HL-60/S4 (cell line): ENCODE results near the gene SRRM2.

Experiments used
- in situ Hi-C: fragments of 300-500 bp; cut with MboI; formaldehyde crosslinking; loops from 2 replicates; pipeline ENCODE4 v1.14.3; 2022; ENCODE audit warnings: low sequenced_read_pairs

The SRRM2 gene

DNA sequence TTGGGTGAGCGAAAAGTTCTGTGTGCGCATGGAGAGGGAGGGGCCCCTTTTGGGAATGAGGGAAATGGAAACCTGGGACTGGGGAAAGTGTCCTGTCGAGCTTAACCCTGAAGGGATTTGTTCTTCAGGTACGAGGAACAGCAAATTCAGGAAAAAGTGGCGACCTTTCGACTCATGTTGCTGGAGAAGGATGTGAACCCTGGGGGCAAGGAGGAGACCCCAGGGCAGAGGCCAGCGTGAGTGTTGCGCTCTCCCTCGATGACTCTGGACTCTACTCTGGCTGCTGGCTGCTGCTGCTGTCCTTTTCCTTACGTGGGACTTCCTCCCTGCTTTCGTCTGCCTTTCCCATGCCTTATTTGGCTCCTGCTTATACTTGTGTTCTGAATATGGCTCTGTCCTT is 4.9 kb downstream of the SRRM2 start:
- in situ Hi-C loops: no loop called here

DNA sequence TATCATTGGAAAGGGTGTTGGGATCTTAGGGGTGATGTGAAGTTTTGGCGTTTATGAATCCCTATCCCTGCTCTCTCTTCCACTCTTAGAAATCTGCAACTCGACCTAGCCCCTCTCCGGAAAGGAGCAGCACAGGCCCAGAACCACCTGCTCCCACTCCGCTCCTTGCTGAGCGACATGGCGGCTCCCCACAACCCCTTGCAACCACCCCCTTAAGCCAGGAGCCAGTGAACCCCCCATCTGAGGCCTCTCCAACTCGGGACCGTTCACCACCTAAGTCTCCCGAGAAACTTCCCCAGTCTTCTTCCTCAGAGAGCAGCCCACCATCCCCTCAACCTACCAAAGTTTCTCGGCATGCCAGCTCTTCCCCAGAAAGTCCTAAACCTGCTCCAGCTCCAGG is 9.0 kb downstream of the SRRM2 start:
- in situ Hi-C loops: no loop called here

DNA sequence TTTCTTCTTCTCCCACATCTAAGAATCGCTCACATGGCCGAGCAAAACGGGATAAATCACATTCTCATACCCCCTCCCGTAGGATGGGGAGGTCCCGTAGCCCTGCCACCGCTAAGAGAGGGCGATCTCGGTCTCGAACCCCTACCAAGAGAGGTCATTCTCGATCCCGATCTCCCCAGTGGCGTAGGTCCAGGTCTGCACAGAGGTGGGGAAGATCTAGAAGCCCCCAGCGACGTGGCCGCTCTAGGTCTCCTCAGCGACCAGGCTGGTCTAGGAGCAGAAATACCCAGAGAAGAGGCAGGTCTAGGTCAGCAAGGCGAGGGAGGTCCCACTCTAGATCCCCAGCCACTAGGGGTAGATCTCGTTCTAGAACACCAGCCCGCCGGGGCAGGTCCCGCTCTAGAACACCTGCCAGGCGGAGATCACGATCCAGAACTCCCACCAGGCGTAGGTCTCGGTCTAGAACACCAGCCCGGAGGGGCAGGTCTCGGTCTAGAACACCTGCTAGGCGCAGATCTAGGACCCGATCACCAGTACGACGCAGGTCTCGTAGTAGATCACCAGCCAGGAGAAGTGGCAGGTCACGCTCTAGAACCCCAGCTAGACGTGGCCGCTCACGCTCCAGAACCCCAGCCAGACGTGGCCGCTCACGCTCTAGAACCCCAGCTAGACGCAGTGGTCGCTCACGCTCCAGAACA is 9.6 kb downstream of the SRRM2 start:
- in situ Hi-C loops: no loop called here

DNA sequence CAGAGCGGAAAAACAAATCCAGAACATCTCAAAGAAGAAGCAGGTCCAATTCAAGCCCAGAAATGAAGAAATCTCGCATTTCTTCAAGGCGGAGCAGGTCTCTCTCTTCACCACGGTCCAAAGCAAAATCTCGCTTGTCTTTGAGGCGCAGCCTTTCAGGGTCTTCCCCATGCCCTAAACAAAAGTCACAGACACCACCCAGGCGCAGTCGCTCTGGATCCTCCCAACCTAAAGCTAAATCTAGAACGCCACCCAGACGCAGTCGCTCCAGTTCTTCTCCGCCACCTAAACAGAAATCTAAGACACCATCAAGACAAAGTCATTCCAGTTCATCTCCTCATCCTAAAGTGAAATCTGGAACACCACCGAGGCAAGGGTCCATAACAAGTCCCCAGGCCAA is 10.3 kb downstream of the SRRM2 start:
- in situ Hi-C loops: no loop called here

DNA sequence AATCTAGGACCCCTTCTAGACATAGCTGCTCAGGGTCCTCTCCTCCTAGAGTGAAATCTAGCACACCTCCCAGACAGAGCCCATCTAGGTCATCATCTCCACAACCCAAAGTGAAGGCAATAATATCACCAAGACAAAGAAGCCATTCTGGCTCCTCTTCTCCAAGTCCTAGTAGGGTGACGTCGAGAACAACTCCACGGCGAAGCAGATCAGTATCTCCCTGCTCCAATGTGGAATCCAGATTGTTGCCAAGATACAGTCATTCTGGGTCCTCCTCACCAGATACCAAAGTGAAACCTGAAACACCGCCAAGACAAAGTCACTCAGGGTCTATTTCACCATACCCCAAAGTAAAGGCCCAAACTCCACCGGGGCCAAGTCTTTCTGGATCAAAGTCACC is 10.7 kb downstream of the SRRM2 start:
- in situ Hi-C loops: no loop called here

DNA sequence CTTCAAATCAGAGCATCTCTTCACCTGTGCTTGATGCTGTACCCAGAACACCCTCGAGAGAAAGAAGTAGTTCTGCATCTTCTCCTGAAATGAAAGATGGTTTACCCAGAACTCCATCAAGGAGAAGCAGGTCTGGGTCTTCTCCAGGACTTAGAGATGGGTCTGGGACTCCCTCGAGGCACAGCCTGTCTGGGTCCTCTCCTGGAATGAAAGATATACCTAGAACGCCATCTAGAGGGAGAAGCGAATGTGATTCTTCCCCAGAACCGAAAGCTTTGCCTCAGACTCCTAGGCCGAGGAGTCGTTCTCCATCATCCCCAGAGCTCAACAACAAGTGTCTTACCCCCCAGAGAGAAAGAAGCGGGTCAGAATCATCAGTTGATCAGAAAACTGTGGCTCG is 12.3 kb downstream of the SRRM2 start:
- in situ Hi-C loops: no loop called here

DNA sequence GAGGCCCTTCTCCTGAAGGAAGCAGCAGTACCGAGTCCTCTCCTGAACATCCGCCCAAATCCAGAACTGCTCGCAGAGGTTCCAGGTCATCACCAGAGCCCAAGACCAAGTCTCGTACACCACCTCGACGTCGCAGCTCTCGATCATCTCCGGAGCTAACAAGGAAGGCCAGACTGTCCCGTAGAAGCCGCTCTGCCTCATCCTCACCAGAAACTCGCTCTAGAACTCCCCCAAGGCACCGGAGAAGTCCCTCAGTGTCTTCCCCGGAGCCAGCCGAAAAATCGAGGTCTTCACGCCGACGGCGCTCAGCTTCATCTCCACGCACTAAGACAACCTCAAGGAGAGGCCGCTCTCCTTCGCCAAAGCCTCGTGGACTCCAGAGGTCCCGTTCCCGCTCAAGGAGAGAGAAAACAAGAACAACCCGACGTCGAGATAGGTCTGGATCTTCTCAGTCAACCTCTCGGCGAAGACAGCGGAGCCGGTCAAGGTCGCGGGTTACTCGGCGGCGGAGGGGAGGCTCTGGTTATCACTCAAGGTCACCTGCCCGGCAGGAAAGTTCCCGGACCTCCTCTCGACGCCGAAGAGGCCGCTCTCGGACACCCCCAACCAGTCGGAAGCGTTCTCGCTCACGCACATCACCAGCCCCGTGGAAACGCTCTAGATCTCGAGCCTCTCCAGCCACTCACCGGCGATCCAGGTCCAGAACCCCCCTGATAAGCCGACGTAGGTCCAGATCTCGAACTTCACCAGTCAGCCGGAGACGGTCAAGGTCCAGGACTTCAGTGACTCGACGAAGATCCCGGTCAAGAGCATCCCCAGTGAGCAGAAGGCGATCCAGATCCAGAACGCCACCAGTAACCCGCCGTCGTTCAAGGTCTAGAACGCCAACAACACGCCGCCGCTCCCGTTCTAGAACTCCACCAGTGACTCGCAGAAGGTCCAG is 13.3 kb downstream of the SRRM2 start:
- in situ Hi-C loops: no loop called here

DNA sequence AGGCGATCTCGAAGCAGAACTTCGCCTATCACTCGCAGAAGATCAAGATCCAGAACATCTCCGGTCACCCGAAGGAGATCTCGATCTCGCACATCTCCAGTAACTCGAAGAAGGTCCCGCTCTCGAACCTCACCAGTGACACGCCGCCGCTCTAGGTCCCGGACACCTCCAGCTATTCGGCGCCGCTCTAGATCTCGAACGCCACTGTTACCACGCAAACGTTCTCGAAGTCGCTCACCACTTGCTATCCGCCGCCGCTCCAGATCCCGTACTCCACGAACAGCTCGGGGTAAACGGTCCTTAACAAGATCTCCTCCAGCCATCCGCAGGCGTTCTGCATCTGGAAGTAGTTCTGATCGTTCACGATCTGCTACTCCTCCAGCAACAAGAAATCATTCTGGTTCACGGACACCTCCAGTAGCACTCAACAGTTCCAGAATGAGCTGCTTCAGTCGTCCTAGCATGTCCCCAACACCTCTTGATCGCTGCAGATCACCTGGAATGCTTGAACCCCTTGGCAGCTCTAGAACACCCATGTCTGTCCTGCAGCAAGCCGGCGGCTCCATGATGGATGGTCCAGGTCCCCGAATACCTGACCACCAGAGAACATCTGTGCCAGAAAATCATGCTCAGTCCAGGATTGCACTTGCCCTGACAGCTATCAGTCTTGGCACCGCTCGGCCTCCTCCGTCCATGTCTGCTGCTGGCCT is 14.1 kb downstream of the SRRM2 start:
- in situ Hi-C loops: no loop called here

DNA sequence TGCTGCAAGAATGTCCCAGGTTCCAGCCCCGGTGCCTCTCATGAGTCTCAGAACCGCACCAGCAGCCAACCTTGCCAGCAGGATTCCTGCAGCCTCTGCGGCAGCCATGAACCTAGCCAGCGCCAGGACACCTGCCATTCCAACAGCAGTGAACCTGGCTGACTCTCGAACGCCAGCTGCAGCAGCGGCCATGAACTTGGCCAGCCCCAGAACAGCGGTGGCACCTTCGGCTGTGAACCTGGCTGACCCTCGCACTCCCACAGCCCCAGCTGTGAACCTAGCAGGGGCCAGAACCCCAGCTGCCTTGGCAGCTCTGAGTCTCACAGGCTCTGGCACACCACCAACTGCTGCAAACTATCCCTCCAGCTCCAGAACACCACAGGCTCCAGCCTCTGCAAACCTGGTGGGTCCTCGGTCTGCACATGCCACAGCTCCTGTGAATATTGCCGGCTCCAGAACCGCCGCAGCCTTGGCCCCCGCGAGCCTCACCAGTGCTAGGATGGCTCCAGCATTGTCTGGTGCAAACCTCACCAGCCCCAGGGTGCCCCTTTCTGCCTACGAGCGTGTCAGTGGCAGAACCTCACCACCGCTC is 14.8 kb downstream of the SRRM2 start:
- in situ Hi-C loops: no loop called here

DNA sequence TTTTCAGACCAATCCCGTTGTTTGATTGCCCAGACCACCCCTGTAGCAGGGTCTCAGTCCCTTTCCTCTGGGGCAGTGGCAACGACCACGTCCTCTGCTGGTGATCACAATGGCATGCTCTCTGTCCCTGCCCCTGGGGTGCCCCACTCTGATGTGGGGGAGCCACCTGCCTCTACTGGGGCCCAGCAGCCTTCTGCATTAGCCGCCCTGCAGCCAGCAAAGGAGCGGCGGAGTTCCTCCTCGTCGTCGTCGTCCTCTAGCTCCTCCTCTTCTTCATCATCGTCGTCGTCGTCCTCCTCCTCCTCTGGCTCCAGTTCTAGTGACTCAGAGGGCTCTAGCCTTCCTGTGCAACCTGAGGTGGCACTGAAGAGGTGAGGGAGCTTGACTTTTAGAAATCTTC is 15.5 kb downstream of the SRRM2 start:
- in situ Hi-C loops: no loop called here

DNA sequence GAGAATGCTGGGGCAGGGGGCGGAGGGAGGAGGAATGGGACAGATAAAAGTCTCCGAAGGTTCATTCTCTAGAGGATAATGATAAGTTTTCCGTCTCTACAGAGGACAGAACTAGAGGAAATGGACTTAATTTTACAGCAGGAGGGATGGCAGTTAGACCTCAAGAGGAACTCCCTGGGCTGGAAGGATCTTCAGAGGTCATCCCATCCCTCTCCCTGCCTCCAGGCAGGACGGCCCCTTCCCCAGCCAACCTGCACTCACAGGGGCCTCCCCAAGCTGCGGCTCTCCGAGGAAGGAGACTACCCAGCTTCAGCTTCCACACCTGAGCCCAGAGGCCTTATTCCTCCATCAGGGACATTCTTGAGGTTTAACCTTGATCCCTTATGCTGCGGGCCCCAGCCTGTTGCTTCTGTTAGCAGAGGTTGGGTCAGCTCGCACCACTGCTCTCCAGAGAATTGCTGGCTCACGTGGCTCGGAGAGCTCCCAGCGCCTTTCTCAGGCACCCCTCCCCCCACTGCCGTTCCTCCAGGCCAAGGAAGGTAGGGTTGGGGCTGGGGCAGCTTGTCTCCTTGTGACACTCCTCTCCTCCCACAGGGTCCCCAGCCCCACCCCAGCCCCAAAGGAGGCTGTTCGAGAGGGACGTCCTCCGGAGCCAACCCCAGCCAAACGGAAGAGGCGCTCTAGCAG is 16.1 kb downstream of the SRRM2 start:
- in situ Hi-C loops: no loop called here

DNA sequence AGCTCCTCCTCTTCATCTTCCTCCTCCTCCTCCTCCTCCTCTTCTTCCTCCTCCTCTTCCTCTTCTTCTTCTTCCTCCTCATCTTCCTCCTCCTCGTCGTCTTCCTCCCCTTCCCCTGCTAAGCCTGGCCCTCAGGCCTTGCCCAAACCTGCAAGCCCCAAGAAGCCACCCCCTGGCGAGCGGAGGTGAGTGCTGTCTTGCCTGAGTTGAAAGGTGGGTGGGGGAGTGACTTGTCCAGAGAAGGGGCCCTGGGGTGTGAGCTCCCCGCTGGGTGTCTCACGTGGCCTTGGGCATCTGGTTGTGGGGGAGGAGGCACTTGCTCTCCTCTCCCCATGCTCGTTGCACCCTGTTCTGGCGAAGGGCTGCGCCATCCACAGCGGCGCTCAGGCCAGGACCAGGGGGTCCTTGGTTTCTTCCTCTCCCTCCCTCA is 16.7 kb downstream of the SRRM2 start:
- in situ Hi-C loops: no loop called here

DNA sequence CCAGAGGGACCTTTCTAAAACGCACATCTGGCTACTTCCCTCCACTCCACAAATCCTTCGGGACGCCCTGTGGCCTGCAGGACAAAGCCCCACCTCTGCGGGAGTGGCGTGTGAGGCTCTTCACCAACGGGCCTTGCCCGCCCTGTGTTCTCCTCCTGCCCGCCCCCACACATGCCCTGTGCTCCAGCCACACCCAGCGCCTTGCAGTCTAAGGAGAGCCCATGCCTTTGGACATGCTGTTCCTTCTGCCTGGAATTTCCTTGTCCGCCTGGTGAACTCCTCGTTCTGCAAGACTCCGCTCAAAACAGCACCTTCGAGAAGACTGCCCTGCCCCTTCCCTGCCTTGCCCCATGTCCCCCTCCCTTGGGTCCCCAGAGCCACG is 17.2 kb downstream of the SRRM2 start:
- in situ Hi-C loops: no loop called here

DNA sequence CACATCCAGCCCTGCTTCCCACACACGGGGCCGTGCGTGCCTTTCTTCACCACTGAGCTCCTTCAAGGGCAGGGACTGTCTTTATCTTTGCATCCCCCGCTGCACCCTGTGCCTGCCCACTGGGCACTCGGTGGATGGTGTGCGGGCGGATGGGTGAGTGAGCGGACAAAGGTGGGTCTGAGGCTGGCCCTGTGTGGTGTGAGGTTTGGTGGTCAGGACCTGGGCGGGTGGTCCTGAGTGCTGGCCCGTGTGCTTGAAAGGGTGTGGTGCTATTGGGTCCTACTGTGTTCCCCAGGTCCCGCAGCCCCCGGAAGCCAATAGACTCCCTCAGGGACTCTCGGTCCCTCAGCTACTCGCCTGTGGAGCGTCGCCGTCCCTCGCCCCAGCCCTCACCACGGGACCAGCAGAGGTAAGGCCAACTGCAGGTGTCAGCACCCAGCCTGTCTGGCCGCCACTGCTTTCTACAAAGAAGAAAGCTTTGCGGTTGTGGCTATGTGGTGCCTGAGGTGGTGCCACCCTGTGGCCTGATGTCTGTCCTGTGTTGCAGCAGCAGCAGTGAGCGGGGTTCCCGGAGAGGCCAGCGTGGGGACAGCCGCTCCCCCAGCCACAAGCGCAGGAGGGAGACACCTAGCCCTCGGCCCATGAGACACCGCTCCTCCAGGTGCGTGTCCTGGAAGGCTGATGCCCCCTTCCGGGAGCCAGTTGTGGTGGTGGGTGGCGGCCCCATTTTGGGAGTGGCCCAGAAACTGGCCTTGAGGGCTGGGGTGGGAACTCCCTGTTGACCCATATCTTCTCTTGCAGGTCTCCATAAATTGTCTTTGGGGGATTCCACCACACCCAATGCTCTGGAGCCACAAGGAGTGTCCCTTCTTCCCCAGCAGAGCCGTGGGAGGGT is 17.9 kb downstream of the SRRM2 start:
- in situ Hi-C loops: no loop called here

DNA sequence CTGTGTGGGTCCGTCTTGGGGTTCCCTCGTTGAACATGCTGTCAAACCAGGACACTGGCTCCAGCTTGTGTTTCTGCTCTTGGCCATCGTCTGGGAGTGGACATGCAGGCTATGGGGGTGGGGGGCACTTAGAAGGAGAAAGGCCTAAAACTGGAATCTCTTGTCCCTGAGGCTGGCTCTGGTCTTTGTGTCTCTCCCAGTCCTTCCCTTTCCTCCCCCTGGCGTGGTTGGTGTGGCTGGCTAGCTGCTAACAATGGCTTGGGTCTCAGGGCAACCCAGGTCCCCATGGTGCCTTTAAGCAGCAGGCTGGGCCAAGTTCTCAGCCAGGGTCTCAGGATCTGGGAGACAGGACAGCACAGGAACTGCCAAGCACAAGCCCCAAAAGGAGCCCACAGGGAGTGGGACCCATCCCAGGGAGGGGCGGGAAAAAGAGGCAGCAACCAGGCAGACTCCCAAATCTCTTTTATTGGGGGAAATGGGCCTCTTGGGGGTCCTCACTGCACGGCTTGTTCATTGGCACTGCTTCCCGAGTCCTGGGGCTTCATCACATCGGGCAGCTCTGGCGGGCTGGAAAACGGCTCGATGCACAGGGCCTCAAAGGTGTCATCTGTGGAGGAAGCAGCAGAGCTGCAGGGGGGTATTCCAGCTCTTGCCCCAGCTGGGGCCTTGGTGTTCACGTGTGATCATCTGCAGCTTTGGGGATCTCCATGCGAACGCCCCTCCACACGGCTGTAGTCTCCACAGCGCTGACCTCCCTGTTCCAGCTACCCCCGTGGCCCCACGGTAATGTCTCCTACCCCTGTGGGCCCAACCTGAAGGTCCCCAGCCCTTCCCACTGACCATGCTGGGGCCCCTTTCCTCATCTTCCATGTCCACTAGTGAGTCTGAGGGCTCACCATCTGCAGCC is 19.3 kb downstream of the SRRM2 start:
- in situ Hi-C loops: no loop called here

DNA sequence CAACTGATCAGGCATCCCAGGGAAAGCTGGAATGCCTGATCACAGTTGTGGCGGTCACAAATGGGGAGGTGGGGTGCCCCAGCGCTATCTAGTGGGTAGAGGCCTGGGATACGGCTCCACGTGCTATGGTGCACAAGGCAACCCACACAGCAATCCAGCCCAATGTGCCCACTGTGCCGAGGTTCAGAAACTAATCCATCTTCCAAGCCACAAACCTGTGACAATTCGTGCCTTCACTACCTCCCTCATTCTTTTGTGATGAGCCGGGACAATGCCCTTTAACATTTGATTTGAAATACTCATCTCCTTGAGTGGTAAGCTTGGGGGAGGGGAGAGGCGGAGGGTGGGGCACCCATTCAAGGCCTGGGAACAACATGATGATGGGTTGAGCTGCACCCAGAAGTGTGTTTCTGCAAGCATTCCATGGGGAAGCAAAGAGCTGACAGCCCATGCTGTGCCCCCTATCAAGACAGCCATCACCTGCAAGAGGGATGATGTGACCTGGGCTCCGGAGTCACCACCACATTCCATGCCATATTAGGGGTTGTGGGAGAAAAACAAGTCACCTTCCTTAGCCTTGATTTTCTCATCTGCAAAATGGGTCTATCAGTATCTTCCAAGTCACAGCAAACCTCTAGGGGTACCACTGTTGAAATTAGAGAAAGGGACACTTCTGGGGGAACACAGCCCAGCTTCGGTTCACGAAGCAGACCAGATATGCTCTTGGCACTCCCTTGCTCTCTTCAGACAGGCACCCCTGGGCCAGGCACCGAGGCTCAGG is 20.9 kb downstream of the SRRM2 start:
- in situ Hi-C loops: no loop called here

DNA sequence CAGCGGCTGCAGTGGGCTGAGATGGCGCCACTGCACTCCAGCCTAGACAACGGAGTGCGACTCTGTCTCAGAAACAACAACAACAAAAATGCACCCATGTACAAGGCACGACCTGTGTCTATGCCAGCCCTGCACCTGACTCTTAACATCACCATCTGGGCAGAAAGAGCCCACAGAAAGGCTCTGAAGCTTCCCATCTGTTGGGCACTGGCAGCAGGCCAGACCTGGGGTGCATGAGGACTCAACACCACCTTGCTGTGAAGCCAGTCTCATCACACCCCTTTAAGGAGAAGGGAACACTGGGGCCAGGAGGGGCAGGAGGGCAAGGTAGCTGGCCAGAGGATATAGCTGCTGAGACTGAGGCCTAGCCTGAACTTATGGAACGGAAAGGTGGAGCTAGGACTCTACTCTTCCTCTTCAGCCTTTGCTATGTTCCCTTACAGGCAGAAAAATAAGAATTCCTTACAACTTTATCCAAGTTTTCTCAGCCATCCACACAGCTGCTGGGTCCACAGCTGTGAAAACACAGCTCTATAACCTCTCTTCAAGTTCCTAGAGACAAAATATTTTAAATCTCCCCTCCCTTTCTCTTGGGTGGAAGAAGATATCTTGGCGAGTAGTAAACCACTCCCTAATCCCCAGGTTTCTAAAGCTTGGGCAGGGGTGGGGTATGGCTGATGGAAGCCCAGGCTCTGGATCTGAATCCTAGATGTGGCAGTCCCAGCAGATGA is 21.9 kb downstream of the SRRM2 start:
- in situ Hi-C loops: no loop called here
